C1 segment of cervical spinal cord (tissue), 14 donors: ENCODE data around the gene LCN10.
"Not testable (repeated sequence)": the region's sequence is repeated elsewhere in the genome, so short reads cannot be mapped to it uniquely, and the experiment has no call there.

Experiments
- DNase-seq, 14 donors: peaks; one replicate each; lab custom pipeline; 2025; lab: John Stamatoyannopoulos, UW

Gene LCN10

GRCh38 chr9:136721339-136722092 lies 21.2 kb downstream of the LCN10 start:
- DNase-seq, result peak in 2 of 14 donors; percentile 29 to 54

GRCh38 chr9:136720898-136721338 lies 21.8 kb downstream of the LCN10 start:
- DNase-seq, result no peak

GRCh38 chr9:136720251-136720897 lies 22.4 kb downstream of the LCN10 start:
- no peak for DNase-seq

GRCh38 chr9:136719195-136719880 lies 23.4 kb downstream of the LCN10 start:
- no peak for DNase-seq

- no peak for DNase-seq
Measured at GRCh38 chr9:136718345-136719194, 24.2 kb downstream of the LCN10 start.

GRCh38 chr9:136717399-136717798 lies 25.3 kb downstream of the LCN10 start:
- DNase-seq, result no peak

- DNase-seq, result no peak
Measured at GRCh38 chr9:136714893-136715274, 27.9 kb downstream of the LCN10 start.

- no peak for DNase-seq
Measured at GRCh38 chr9:136714096-136714892, 28.4 kb downstream of the LCN10 start.

GRCh38 chr9:136713550-136713949 lies 29.2 kb downstream of the LCN10 start:
- DNase-seq, result no peak

- DNase-seq, result no peak
Measured at GRCh38 chr9:136712690-136713544, 29.8 kb downstream of the LCN10 start.

- DNase-seq, result no peak
Measured at GRCh38 chr9:136711751-136712689, 30.7 kb downstream of the LCN10 start, which contains the start of gene DIPK1B. DIPK1B (plus strand) TSS chr9:136712572; CDS start chr9:136712666, 94 bp downstream.

GRCh38 chr9:136711219-136711648 lies 31.5 kb downstream of the LCN10 start:
- DNase-seq, result not testable (repeated sequence)

GRCh38 chr9:136710543-136710942 lies 32.2 kb downstream of the LCN10 start:
- no peak for DNase-seq

GRCh38 chr9:136709454-136710109 lies 33.2 kb downstream of the LCN10 start:
- no peak for DNase-seq

GRCh38 chr9:136707849-136708517 lies 34.8 kb downstream of the LCN10 start:
- DNase-seq, result no peak

- DNase-seq, result no peak
Measured at GRCh38 chr9:136707011-136707410, 35.7 kb downstream of the LCN10 start.

- DNase-seq, result no peak
Measured at GRCh38 chr9:136705564-136705963, 37.2 kb downstream of the LCN10 start.
